Mammary epithelial cell (primary cell): ENCODE measurements around the gene AGXT2.

Experiments
- CTCF ChIP-seq, 2 donors: IDR thresholded peaks in 1 of 2; conservative IDR thresholded peaks in 1 of 2; 2 replicates each; pipeline ENCODE4 v1.5.1; 2011 to 2012; ENCODE audit warnings: inconsistent platforms in 2 of 2, low read length in 2 of 2, mild to moderate bottlenecking in 2 of 2, control low read depth in 1 of 2, low read depth in 1 of 2; ENCODE audit not compliant: insufficient read depth in 1 of 2; ENCODE audit errors: extremely low read depth in 1 of 2
- EZH2 ChIP-seq: IDR thresholded peaks from 2 replicates; pipeline ENCODE4 v1.6.1; 2012; ENCODE audit warnings: low read length, inconsistent platforms, borderline replicate concordance

GRCh38 chr5:35042781-35043180 is 5.0 kb downstream of the AGXT2 start:
- TF ChIP-seq CTCF (conservative IDR thresholded peaks at IDR 0.05 in 1 of 2, IDR thresholded peaks at IDR 0.05 in 1 of 2; ENCODE audit: extremely low read depth in 1 of 2, insufficient read depth in 1 of 2, low read depth in 1 of 2, low read length in 2 of 2) (no peak), EZH2 (no peak)
